GM12874 (cell line): Measurements from ENCODE around the gene CDRT15.

Source experiments
- TF ChIP-seq, protein P1 (sequence below): IDR thresholded peaks from 2 replicates; pipeline ENCODE4 v1.5.1; 2011; ENCODE audit warnings: low read depth, mild to moderate bottlenecking, control low read depth, low read length, moderate library complexity; ENCODE audit not compliant: insufficient read depth

Gene CDRT15

DNA sequence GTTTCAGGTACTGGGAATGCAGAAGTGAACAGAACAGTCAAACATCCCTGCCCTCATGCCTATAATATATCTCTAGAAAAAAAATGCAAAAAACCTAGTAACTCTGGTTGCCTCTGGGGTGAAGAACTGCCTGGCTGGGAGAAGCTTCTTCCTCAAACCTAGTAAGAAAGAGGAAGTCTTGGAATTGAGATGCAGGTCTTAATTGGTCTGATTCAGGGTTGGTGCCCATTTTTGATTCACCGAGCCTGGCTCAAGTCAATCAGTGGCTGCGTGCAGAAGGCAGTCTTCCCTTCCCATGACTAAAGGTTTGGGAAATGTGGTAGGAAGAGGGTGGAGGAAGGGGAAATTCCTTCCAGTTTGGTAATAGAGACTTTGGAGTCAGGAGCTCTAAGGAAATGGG is 22.4 kb downstream of the CDRT15 start:
- TF ChIP-seq, protein P1, sequence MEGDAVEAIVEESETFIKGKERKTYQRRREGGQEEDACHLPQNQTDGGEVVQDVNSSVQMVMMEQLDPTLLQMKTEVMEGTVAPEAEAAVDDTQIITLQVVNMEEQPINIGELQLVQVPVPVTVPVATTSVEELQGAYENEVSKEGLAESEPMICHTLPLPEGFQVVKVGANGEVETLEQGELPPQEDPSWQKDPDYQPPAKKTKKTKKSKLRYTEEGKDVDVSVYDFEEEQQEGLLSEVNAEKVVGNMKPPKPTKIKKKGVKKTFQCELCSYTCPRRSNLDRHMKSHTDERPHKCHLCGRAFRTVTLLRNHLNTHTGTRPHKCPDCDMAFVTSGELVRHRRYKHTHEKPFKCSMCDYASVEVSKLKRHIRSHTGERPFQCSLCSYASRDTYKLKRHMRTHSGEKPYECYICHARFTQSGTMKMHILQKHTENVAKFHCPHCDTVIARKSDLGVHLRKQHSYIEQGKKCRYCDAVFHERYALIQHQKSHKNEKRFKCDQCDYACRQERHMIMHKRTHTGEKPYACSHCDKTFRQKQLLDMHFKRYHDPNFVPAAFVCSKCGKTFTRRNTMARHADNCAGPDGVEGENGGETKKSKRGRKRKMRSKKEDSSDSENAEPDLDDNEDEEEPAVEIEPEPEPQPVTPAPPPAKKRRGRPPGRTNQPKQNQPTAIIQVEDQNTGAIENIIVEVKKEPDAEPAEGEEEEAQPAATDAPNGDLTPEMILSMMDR: no peak

DNA sequence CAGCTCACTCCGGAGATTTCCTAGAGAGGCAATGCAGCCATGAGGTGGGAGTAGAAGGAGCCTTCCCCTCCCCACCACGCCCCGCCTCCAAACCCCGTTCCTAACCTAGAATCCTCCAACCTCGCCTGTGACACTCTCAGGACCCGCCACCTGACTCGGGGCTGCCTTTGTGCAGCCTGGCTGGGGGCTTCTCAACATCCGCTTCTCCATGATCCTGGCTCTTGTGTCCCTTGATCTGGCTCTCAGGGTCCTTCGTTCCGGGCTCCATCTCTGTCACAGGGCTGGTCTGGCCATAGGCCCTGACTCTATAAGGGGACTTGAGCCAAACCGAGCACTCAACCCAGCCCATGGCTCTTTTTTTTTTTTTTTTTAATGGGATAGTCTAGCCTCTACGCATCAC is 24.3 kb downstream of the CDRT15 start:
- TF ChIP-seq, protein P1: no peak

DNA sequence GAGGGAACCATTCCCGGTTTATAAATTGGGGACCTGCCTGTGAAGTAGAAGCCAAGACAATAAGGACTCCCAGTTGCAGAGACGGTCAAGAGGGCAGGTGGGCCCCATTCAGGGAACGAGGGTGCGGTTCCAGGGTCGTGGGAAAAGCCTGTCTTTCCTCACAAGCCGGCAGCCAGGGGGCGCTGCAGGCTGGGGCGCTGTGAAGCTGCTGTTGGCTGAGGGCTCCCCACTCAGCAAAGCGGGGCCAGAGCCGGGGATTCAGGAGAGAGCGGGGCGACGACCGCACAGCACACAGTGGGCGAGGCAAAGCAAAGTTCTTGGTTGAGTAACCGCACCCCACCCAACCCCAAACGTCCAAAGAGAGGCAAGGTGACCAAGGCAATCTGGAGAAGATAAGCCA is 24.9 kb downstream of the CDRT15 start:
- TF ChIP-seq, protein P1: peak; percentile 45; the same call in 1 of the 2 replicates

DNA sequence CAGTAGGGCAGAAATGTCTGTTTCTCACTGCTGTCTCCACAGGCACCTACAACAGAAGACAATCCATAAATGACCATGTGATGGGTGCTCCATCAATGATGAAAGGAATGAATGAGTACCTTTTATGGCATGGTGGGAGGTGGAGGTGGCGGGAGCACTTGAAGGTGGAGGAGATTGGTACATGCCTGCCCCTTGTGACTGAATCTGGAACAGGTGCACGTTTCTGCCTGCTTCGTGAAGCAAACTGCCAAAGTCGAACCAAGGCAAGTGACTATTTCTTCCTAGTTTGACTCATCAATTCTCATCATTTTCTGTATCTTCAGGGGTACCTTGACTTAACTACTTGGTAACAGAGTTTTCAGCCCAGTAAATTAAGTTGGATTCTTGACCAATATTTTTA is 25.4 kb downstream of the CDRT15 start:
- TF ChIP-seq, protein P1: no peak

DNA sequence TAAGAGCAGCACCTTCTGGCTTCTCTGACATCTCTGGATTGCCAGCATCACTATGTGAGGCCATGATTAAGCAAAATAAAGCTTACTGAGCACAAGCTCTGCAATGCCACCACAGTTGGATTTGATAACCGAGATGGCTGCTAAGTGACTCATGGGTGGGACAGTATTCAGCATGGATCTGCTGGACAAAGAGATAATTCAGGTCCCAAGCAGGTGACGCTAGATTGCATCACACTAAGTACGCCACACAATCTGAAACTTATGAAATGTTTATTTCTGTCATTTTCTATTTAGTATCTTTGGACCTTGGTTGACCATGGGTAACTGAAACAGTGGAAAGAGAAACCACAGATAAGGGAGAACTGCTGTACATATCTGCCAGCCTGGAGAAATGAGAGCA is 27.4 kb downstream of the CDRT15 start:
- TF ChIP-seq, protein P1: no peak

DNA sequence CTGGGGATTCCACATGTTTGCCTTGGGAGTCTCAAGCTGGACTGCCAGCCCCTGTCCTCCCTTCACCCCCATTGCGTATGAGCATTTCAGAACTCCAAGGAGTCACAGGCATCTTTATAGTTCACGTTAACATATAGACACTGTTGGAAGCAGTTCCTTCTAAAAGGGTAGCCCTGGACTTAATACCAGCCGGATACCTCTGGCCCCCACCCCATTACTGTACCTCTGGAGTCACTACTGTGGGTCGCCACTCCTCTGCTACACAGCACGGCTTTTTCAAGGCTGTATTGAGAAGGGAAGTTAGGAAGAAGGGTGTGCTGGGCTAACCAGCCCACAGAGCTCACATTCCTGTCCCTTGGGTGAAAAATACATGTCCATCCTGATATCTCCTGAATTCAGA is 28.9 kb downstream of the CDRT15 start:
- TF ChIP-seq, protein P1: no peak

DNA sequence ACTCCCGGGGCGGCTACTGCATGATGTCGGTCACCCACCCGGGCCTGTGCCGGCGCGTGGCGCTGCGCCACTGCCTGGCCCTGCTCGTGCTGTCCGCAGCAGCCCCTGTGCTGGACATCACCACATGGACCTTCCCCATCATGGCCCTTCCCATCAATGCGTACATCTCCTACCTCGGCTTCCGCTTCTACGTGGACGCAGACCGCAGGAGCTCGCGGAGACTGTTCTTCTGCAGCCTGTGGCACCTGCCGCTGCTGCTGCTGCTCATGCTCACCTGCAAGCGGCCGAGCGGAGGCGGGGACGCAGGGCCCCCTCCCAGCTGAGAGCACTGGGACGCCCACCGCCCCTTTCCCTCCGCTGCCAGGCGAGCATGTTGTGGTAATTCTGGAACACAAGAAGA is 29.8 kb downstream of the CDRT15 start:
- TF ChIP-seq, protein P1: no peak
